GM10266 (cell line): ENCODE measurements around the gene TPK1.
A peak's percentile ranks its signal among the peaks of the same experiment; 100 is the strongest.

ENCODE experiments used
- DNase-seq: peaks from one replicate; pipeline ENCODE4 v3.0.0; 2012; ENCODE audit errors: extremely low spot score
- TF ChIP-seq, protein P1 (sequence below): IDR thresholded peaks from 2 replicates; pipeline ENCODE4 v1.5.1; 2012; ENCODE audit warnings: mild to moderate bottlenecking, low read depth; ENCODE audit not compliant: control insufficient read depth, insufficient read depth; ENCODE audit errors: missing control alignments

The TPK1 gene

DNA sequence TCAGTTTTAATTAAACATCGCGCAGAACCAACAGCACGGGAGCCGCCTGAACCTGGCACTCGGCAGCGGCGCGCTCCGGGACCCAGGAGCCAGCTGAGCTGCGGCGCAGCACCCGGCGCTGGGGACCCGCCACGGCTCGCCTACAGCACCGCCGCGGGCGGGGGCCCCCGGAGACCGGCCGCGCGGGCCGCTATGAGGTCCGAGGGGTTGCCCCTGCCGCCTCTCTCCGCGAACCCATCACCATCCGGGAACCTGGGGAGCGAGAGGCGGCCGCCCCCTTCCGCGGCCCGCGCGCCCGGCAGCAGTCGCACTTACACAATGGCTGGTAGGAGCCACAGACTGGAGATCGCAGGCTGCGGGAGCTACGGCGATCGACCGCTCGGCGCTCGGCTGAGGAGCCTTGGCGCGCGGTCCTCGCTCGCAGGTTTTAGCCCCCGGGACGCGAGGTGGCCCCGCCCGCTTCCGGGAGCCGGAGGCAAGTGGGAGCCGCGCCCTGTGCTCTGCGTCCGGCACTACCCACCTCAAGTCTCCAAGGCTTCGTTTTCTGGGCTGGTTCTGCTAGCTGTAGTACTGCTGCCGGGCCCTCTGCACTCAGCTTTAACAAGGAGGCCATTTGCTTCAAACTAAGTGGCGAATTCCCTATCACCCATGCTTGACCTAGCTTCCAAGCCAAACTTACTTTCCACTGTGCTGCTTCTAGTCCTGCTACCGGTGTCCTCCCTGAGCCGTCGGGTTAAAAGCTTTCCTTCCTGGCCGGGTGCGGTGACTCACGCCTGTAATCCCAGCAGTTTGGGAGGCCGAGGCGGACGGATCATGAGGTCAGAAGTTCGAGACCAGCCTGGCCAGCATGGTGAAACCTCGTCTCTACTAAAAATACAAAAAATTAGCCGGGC is at the start of gene TPK1:
Gene TPK1, minus strand, starts transcription at position 402 of the 893 bp plus-strand sequence. CDS start 451 bp downstream, outside the sequence.
- TF ChIP-seq, protein P1, sequence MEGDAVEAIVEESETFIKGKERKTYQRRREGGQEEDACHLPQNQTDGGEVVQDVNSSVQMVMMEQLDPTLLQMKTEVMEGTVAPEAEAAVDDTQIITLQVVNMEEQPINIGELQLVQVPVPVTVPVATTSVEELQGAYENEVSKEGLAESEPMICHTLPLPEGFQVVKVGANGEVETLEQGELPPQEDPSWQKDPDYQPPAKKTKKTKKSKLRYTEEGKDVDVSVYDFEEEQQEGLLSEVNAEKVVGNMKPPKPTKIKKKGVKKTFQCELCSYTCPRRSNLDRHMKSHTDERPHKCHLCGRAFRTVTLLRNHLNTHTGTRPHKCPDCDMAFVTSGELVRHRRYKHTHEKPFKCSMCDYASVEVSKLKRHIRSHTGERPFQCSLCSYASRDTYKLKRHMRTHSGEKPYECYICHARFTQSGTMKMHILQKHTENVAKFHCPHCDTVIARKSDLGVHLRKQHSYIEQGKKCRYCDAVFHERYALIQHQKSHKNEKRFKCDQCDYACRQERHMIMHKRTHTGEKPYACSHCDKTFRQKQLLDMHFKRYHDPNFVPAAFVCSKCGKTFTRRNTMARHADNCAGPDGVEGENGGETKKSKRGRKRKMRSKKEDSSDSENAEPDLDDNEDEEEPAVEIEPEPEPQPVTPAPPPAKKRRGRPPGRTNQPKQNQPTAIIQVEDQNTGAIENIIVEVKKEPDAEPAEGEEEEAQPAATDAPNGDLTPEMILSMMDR = peak; percentile 17
- peak; percentile 92 for DNase-seq

DNA sequence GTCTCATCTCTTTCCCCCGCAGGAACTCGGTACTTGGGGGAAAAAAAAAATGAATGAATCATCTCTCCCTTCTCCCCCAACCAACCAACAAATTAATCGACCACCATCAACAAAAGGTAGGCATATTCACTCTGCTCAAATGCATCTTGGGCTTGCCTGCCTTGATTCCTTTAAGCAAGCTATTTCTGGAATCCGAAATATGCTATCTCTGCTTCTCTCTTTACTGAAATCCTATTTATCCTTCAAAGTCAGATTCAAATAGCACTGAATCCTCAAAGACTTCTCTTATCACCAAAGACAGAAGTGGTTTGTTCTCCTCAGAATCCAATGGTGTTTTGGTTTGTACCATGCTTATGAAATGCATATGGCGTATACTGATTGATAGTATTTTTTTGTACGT is 49.6 kb upstream of the TPK1 start:
- no peak for DNase-seq

DNA sequence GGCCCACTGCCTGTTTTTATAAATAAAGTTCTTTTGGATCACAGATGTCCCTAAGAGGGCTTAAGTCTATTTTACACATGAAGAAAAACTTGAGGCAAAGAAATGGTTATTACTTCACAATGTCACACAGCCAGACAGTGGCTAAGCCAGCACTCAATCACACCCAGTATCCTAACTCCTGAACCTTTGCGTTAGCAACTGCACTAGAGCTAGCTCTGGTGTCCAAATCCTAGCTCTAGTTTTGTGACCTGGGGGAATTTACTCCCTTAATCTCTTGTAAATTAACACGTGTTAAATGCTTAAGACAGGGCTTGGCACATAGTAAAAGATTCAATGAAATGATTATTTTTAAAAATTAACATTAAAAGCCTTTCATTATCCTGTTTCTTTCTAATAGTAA is 49.0 kb upstream of the TPK1 start:
- DNase-seq = no peak
- TF ChIP-seq, protein P1 = no peak

More for the DNA sequence above, 49.6 kb upstream of the TPK1 start:
- TF ChIP-seq, protein P1 = no peak

DNA sequence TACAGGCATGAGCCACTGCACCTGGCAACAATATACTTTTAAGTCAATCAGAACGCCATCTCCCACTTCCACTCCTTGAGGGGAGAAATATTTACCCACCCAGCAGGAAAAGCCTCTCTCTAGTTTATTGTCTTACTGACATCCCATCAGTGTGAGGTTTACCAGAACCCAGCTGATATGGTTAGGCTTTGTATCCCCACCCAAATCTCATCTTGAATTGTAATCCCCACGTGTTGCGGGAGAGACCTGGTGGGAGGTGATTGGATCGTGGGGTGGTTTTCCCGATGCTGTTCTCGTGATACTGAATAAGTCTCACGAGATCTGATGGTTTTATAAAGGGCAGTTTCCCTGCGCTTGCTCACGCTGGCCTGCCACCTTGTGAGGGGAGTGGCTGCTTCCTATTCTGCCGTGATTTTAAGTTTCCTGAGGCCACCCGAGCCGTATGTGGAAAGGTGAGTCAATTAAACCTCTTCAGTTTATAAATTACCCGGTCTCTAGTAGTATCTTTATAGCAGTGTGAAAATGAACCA is 37.5 kb upstream of the TPK1 start:
- TF ChIP-seq, protein P1 = no peak

DNA sequence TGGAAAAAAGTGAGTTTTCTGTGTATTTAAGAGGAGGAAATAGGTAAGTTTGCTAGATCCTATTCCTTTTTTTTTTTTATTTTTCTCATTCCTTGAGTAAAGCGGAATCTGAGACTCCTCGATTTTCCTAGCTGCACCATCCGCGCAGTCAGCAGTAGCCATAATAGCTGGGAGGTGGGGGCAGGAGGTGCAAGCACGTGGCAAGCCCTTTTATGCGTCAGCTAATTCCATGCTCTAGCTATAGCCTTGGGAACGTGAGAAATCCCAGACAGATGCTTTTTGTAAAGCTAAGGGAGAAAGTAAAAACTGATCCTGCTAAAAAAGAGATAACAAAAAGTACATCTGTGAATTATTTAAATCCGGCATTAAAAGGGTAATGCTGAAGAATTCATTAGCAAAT is 33.2 kb upstream of the TPK1 start:
- TF ChIP-seq, protein P1 = no peak
- DNase-seq = no peak

More for the DNA sequence above, 37.5 kb upstream of the TPK1 start:
- DNase-seq = no peak

DNA sequence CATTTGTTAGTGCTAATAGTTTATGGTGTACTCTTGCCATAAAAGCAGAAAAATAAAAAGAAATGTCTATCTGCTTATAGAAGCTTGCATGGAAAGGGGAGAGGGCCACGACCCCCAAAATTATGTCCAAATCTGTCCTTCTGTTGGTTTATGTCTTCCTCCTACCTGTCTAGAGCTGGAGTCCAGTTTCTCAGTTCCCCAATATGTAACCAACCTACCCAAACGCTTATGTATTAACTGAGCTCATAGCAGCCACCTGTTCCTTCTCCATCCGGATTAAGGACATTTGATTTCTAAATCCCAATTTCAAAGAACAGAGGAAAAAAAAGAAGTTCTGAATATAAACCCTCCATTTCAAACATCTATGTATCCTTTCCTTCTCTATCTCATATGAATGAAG is 30.3 kb upstream of the TPK1 start:
- DNase-seq = no peak
- TF ChIP-seq, protein P1 = no peak

DNA sequence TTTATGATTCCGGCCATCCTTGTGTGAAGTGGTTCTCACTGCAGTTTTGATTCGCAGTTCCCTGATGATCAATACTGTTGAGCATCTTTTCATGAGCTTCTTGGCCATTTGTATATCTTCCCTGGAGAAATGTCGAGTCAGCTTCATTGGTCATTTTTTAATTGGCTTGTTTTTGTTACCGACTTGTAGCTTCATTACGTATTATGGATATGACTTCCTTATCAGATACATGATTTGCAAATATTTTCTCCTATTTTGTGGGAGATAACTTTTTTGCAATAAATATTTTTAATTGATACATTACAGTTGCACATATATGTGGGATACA is 27.4 kb upstream of the TPK1 start:
- no peak for DNase-seq
- TF ChIP-seq, protein P1 = no peak
